22Rv1 (cell line): ENCODE measurements around the gene PIGB.

ENCODE experiments used
- CTCF ChIP-seq: fragments of 450-650 bp; IDR thresholded peaks from 2 replicates; pipeline ENCODE4 v1.5.1; 2017; ENCODE audit warnings: mild to moderate bottlenecking
- ZFX ChIP-seq: fragments of 450-650 bp; IDR thresholded peaks from 2 replicates; pipeline ENCODE4 v1.6.1; 2017; ENCODE audit warnings: antibody characterized with exemption, borderline replicate concordance

GRCh38 chr15:55372701-55373440 lies 53.8 kb downstream of the PIGB start:
- no peak for TF ChIP-seq CTCF
- TF ChIP-seq ZFX = no peak
